K562 (cell line): ENCODE measurements around the gene CRY2. TPM values are rescaled to one million over a fixed set of nuclear protein-coding genes. Genes with fewer than 3 reads are reported as not detected.

Experiments used
- ATAC-seq: fragments of 200-7000 bp; cut with Tn5 transposase; 3 replicates; pipeline ENCODE4 v1.9.1; 2020; ENCODE audit warnings: moderate library complexity
- BruUV-seq: library from RNA; stranded (reverse); fragments of 400-500 nt; replicated peaks from 2 replicates; lab custom pipeline; 2021; lab: Mats Ljungman, UMichigan
- CTCF ChIA-PET: fragments of 300-600 bp; formaldehyde crosslinking; extraction: SDS; loops from one replicate; lab custom pipeline; 2021; ENCODE audit warnings: low intra/inter-chr PET ratio; lab: Yijun Ruan, JAX
- POLR2A ChIA-PET: fragments of 300-600, 350-650 bp; sonication (Branson Sonifier 250); formaldehyde crosslinking; extraction: SDS; loops from one replicate; lab custom pipeline; 2021; ENCODE audit warnings: antibody characterized with exemption, inconsistent platforms; lab: Yijun Ruan, JAX
- DNase-seq, 4 experiments: peaks; one replicate each; pipeline versions ENCODE4 v3.0.0 to v3.0.0-alpha.2; 2011 to 2018; ENCODE audit warnings: low spot score in 3 of 4, mixed read lengths in 3 of 4; ENCODE audit errors: extremely low read depth in 1 of 4
- FAIRE-seq: peaks from 2 replicates; lab custom pipeline; 2011; peaks lifted over from hg19 to GRCh38; lab: Jason Lieb, UNC
- H2AFZ ChIP-seq: 2 replicates; pipeline ENCODE4 v1.6.0; 2011; ENCODE audit warnings: low read depth, low read length, control low read depth, inconsistent platforms
- H3K27ac ChIP-seq: fragments of 200-600 bp; 3 replicates; pipeline ENCODE4 v1.8.0; 2011; ENCODE audit warnings: low read depth, mild to moderate bottlenecking, control low read depth, inconsistent platforms, low read length, moderate library complexity, mixed read lengths; ENCODE audit errors: extremely low read depth
- H3K27me3 ChIP-seq, 2 experiments: fragments of 300-600 bp in 1 of 2; 2 replicates in 1 of 2; 3 replicates in 1 of 2; pipeline versions ENCODE4 v1.6.0 to v1.8.0; 2011; ENCODE audit warnings: inconsistent platforms in 2 of 2, low read length in 2 of 2, mild to moderate bottlenecking in 1 of 2, mixed read lengths in 1 of 2, moderate library complexity in 1 of 2; ENCODE audit not compliant: control insufficient read depth in 2 of 2, insufficient read depth in 2 of 2
- H3K36me3 ChIP-seq: fragments of 300-600 bp; 3 replicates; pipeline ENCODE4 v1.8.0; 2011; ENCODE audit warnings: mild to moderate bottlenecking, low read length, inconsistent platforms; ENCODE audit not compliant: control insufficient read depth, insufficient read depth
- H3K4me1 ChIP-seq, 2 experiments: fragments of 200-600 bp in 1 of 2; replicated peaks in 1 of 2; 2 replicates in 1 of 2; 3 replicates in 1 of 2; pipeline versions ENCODE4 v1.5.1 to v1.8.0; 2011; ENCODE audit warnings: inconsistent platforms in 2 of 2, low read length in 2 of 2, mild to moderate bottlenecking in 1 of 2, mixed read lengths in 1 of 2, moderate library complexity in 1 of 2; ENCODE audit not compliant: control insufficient read depth in 2 of 2, insufficient read depth in 2 of 2
- H3K4me2 ChIP-seq: 2 replicates; pipeline ENCODE4 v1.6.1; 2011; ENCODE audit warnings: low read length, control low read depth, inconsistent platforms, mixed read lengths; ENCODE audit not compliant: insufficient read depth
- H3K4me3 ChIP-seq: fragments of 200-600 bp; sonication (generic), shearing (Covaris generic); 2 replicates; pipeline ENCODE4 v1.5.1; 2016; ENCODE audit warnings: control low read depth, inconsistent platforms
- H3K79me2 ChIP-seq: fragments of 200-600 bp; 3 replicates; pipeline ENCODE4 v1.8.0; 2011; ENCODE audit warnings: low read length, inconsistent platforms; ENCODE audit not compliant: control insufficient read depth, insufficient read depth
- H3K9ac ChIP-seq, 2 experiments: 2 replicates each; pipeline versions ENCODE4 v1.6.0 to v1.6.1; 2011; ENCODE audit warnings: low read depth in 2 of 2, low read length in 2 of 2, control low read depth in 1 of 2, inconsistent platforms in 1 of 2, mild to moderate bottlenecking in 1 of 2, mixed read lengths in 1 of 2; ENCODE audit not compliant: insufficient read depth in 1 of 2
- H3K9me1 ChIP-seq: one replicate; pipeline ENCODE4 v1.6.0; 2011; ENCODE audit warnings: inconsistent platforms, mild to moderate bottlenecking, low read length, moderate library complexity; ENCODE audit not compliant: control insufficient read depth, insufficient read depth
- H3K9me3 ChIP-seq: replicated peaks from 2 replicates; pipeline ENCODE4 v1.5.1; 2011; ENCODE audit warnings: low read depth, low read length, inconsistent platforms; ENCODE audit not compliant: control insufficient read depth, insufficient read depth
- H4K20me1 ChIP-seq: replicated peaks from 2 replicates; pipeline ENCODE4 v1.6.1; 2011; ENCODE audit warnings: low read length, inconsistent platforms, mixed read lengths; ENCODE audit not compliant: control insufficient read depth, insufficient read depth
- ATF7 ChIP-seq: fragments of 450-650 bp; IDR thresholded peaks from 2 replicates; pipeline ENCODE4 v1.7.1; 2014; ENCODE audit warnings: mild to moderate bottlenecking, moderate library complexity
- EGR1 ChIP-seq: fragments of 450-650 bp; conservative IDR thresholded peaks from 2 replicates; pipeline ENCODE4 v1.6.1; 2017; ENCODE audit warnings: mild to moderate bottlenecking
- ETV6 ChIP-seq, 3 experiments: fragments of 150-350 bp in 1 of 3; sonication (generic) in 1 of 3; formaldehyde crosslinking in 1 of 3; IDR thresholded peaks; 2 replicates each; pipeline versions ENCODE4 v1.6.1 to v1.8.0; 2014 to 2022; ENCODE audit warnings: borderline replicate concordance in 2 of 3, low read depth in 2 of 3, antibody characterized with exemption in 1 of 3, low read length in 1 of 3, mild to moderate bottlenecking in 1 of 3, missing genetic modification reagents in 1 of 3
- FOXP1 ChIP-seq: sonication (generic); formaldehyde crosslinking; IDR thresholded peaks from 2 replicates; pipeline ENCODE4 v1.8.0; 2022; ENCODE audit warnings: mild to moderate bottlenecking, missing genetic modification reagents
- PHB2 ChIP-seq: fragments of 450-650 bp; IDR thresholded peaks from 2 replicates; pipeline ENCODE4 v1.6.1; 2017; ENCODE audit warnings: low read depth
- PML ChIP-seq: IDR thresholded peaks from 2 replicates; pipeline ENCODE4 v1.6.1; 2012; ENCODE audit warnings: low read length, inconsistent platforms
- POLR2A ChIP-seq: fragments of 450-650 bp; conservative IDR thresholded peaks from 2 replicates; pipeline ENCODE4 v1.6.1; 2016
- POLR2G ChIP-seq: fragments of 200-400 bp; formaldehyde crosslinking; IDR thresholded peaks from 2 replicates; pipeline ENCODE4 v1.6.1; 2017; ENCODE audit warnings: low read depth, mild to moderate bottlenecking, antibody characterized with exemption, low read length, moderate library complexity
- TAF9B ChIP-seq: fragments of 450-650 bp; IDR thresholded peaks from 2 replicates; pipeline ENCODE4 v1.6.1; 2018; ENCODE audit warnings: mild to moderate bottlenecking; ENCODE audit not compliant: partially characterized antibody
- WGBS: fragments of 100-300 bp; shearing (Covaris generic); methylation state at CpG from one replicate; pipeline ENCODE4 v1.1.6; 2016; ENCODE audit warnings: low coverage, mixed read lengths; ENCODE audit not compliant: insufficient coverage; ENCODE audit errors: missing lambda C conversion rate; 5-methylcytosine and 5-hydroxymethylcytosine counted together
- in situ Hi-C: fragments of 300-500 bp; cut with MboI; formaldehyde crosslinking; loops from 4 replicates; pipeline ENCODE4 v1.15.0; 2018; ENCODE audit warnings: inconsistent platforms, mixed read lengths
- intact Hi-C: fragments of 100-400 bp; cut with micrococcal nuclease; formaldehyde crosslinking; loops from 2 replicates; pipeline ENCODE4 v1.14.2; 2022
- polyA plus RNA-seq, 8 experiments: library from polyadenylated mRNA; depleted of rRNA in 4 of 8; stranded (reverse) in 5 of 8; unstranded in 3 of 8; fragments of >200 nt; fragmentation: Nextera tagmentation in 2 of 8; fragmentation: Illumina TruSeq in 1 of 8; extraction: Ambion mirVana in 2 of 8; extraction: Trizol in 1 of 8; gene quantifications; 2 replicates each; pipeline versions ENCODE4 v1.2.1 to v1.2.3, GENCODE V29; 2011 to 2014; ENCODE audit warnings: inconsistent platforms in 1 of 8, missing spikeins in 1 of 8
- total RNA-seq, 7 experiments: library from RNA; depleted of rRNA in 6 of 7; stranded (reverse); fragments of >200 nt in 6 of 7; fragmentation: Illumina TruSeq in 2 of 7; extraction: Trizol in 2 of 7; gene quantifications; 2 replicates each; pipeline versions ENCODE4 v1.2.1 to v1.2.3, GENCODE V29; 2011 to 2021; ENCODE audit warnings: low replicate concordance in 1 of 7
- TF ChIP-seq, protein P1 (sequence below): sonication (generic); formaldehyde crosslinking; IDR thresholded peaks from 2 replicates; pipeline ENCODE4 v1.8.0; 2022; ENCODE audit warnings: missing genetic modification reagents, mild to moderate bottlenecking, moderate library complexity, borderline replicate concordance
- TF ChIP-seq, protein P2 (sequence below), 2 experiments: fragments of 450-650 bp; IDR thresholded peaks; 2 replicates each; pipeline ENCODE4 v1.6.1; 2016

Gene CRY2
- total and polyA plus RNA-seq, 9 of the 15 experiments (the other 6 are each of a cell fraction or from before 2014, with no cell fraction given), result 2.3 to 23.9 (median 14.8) TPM

DNA sequence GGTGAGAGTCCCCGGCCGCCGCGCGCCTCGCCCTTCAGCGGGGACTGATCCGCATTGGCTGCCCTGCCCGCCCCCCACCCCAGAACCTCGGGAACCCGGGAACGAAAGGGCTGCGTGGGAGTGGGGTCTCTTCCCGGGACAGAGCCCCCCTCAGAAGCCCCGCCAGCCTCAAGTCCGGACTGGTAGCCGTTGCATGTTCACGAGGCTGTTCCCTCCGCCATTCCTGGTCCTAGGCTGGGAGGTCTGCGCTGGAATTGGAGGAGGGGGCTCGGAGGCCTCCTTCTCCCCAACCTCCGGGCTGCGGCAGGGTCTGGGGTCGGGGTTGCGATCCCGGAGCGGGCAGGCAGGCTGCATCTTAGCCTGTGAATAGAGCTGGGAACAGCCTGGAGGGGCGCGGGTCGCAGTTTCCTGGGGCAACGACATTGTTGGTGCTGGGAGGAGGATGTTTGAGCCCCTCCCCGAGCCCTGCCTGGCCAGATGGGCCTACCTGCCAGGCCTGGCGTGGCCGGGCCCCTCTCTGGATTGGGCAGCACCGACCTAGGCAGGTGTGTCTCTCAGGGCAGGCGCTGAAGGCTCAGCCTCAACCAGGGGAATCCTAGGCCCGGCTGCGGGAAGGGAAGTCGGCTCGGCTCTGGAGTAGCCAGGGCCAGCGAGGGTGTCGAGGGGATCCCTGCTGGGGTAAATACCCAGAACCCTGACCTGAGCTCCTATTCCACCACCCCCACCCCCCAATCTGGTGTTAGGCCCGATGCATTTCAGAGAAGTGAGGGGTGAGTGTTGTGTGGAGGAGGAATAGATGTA is 38.8 kb downstream of the CRY2 start:
- no TSS peak for BruUV-seq
- Histone ChIP-seq H4K20me1 (peaks cover 30% of the 10 kb centered on the region), H3K4me1 (peaks cover 0 to 18% of the 10 kb centered on the region in 2 experiments; a peak in 3 of 5 replicates), H3K36me3 (peaks cover 14% of the 10 kb centered on the region; the same call in 2 of the 3 replicates), H3K9me1 (no peaks in the 10 kb centered on the region)
- no peak for FAIRE-seq
- POLR2A ChIA-PET, result interaction anchor here (1.0 kb wide), 1 partner anchor 36 kb away, joined by 3 read pairs; no protein-coding TSS in a partner anchor
- in situ Hi-C loops, result no loop called here
- TF ChIP-seq TAF9B (no peak), POLR2G (peak; percentile 48), ETV6 (IDR thresholded peaks at IDR 0.05; ENCODE audit: borderline replicate concordance in 1 of 2, low read depth in 2 of 2, low read length in 1 of 2) (no peak), ETV6 (CRISPR knock-in tag; IDR thresholded peaks at IDR 0.05; ENCODE audit: borderline replicate concordance) (no peak), EGR1 (peak; percentile 37; the same call in 1 of the 2 replicates), POLR2A (no peak), PHB2 (no peak), FOXP1 (CRISPR knock-in tag) (no peak), ATF7 (no peak), PML (no peak)
- TF ChIP-seq, protein P1, sequence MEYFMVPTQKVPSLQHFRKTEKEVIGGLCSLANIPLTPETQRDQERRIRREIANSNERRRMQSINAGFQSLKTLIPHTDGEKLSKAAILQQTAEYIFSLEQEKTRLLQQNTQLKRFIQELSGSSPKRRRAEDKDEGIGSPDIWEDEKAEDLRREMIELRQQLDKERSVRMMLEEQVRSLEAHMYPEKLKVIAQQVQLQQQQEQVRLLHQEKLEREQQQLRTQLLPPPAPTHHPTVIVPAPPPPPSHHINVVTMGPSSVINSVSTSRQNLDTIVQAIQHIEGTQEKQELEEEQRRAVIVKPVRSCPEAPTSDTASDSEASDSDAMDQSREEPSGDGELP (CRISPR knock-in tag), result 0 out of 2 replicates have a peak, but pooled peaks have one; percentile 14
- TF ChIP-seq, protein P2, sequence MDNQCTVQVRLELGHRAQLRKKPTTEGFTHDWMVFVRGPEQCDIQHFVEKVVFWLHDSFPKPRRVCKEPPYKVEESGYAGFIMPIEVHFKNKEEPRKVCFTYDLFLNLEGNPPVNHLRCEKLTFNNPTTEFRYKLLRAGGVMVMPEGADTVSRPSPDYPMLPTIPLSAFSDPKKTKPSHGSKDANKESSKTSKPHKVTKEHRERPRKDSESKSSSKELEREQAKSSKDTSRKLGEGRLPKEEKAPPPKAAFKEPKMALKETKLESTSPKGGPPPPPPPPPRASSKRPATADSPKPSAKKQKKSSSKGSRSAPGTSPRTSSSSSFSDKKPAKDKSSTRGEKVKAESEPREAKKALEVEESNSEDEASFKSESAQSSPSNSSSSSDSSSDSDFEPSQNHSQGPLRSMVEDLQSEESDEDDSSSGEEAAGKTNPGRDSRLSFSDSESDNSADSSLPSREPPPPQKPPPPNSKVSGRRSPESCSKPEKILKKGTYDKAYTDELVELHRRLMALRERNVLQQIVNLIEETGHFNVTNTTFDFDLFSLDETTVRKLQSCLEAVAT (IDR thresholded peaks at IDR 0.05), result no peak
- TF ChIP-seq, all 486 proteins: peak for 3
- H2AFZ ChIP-seq, result peak overlapping the region; percentile 66; the same call in 1 of the 2 replicates
- peak overlapping the region; percentile 55 for H3K4me3 ChIP-seq
- peak overlapping the region in 1 of 2 experiments; percentile 81; a peak in 2 of 4 replicates for H3K9ac ChIP-seq
- CTCF ChIA-PET, result interaction anchor here (0.6 kb wide), 1 partner anchor 432 kb away, joined by 3 read pairs; no protein-coding TSS in a partner anchor
- no peaks in the 10 kb centered on the region for H3K9me3 ChIP-seq
- intact Hi-C loops, result no loop called here
- DNase-seq (no peak), ATAC-seq (no peak)
- WGBS, result 39% methylated on average over 26 of the region's 43 CpGs
- H3K4me2 ChIP-seq, result peak overlapping the region; percentile 52; the same call in 1 of the 2 replicates
- no peaks in the 10 kb centered on the region; a peak in 1 of 5 replicates for H3K27me3 ChIP-seq
- H3K27ac ChIP-seq, result no peak overlapping the region
- no peaks in the 10 kb centered on the region for H3K79me2 ChIP-seq
